Jurkat, Clone E6-1 (cell line): Measurements from ENCODE around the gene CDK6.
A peak's percentile ranks its signal among the peaks of the same experiment; 100 is the strongest.

ENCODE experiments used
- DNase-seq: peaks from one replicate; pipeline ENCODE4 v3.0.0-alpha.2; 2011; ENCODE audit warnings: low read depth, low spot score
- H3K4me3 ChIP-seq: 2 replicates; pipeline ENCODE4 v1.5.1; 2011; ENCODE audit warnings: mild to moderate bottlenecking, low read length, control low read depth, moderate library complexity

Gene CDK6

GRCh38 chr7:92702535-92702934 is 133.8 kb downstream of the CDK6 start:
- no peak overlapping the region for H3K4me3 ChIP-seq
- no peak for DNase-seq

GRCh38 chr7:92699966-92700514 is 136.3 kb downstream of the CDK6 start:
- DNase-seq: no peak
- H3K4me3 ChIP-seq: no peak overlapping the region

- H3K4me3 ChIP-seq: no peak overlapping the region
- no peak for DNase-seq
Observed at GRCh38 chr7:92699560-92699959, 136.8 kb downstream of the CDK6 start.

- H3K4me3 ChIP-seq: no peak overlapping the region
- no peak for DNase-seq
Observed at GRCh38 chr7:92698237-92698841, 138.0 kb downstream of the CDK6 start.

GRCh38 chr7:92697414-92697813 is 139.0 kb downstream of the CDK6 start:
- DNase-seq: no peak

GRCh38 chr7:92697012-92697411 is 139.4 kb downstream of the CDK6 start:
- H3K4me3 ChIP-seq: no peak overlapping the region

More at GRCh38 chr7:92697414-92697813, 139.0 kb downstream of the CDK6 start:
- H3K4me3 ChIP-seq: no peak overlapping the region

GRCh38 chr7:92696584-92696983 is 139.8 kb downstream of the CDK6 start:
- DNase-seq: no peak
- H3K4me3 ChIP-seq: no peak overlapping the region

More at GRCh38 chr7:92697012-92697411, 139.4 kb downstream of the CDK6 start:
- no peak for DNase-seq

GRCh38 chr7:92695308-92696261 is 140.8 kb downstream of the CDK6 start:
- DNase-seq: no peak
- peak overlapping the region; percentile 3; the same call in 1 of the 2 replicates for H3K4me3 ChIP-seq

- DNase-seq: no peak
- H3K4me3 ChIP-seq: no peak overlapping the region
Observed at GRCh38 chr7:92694211-92694610, 142.2 kb downstream of the CDK6 start.

GRCh38 chr7:92693519-92693918 is 142.9 kb downstream of the CDK6 start:
- H3K4me3 ChIP-seq: no peak overlapping the region
- no peak for DNase-seq

GRCh38 chr7:92691578-92691977 is 144.8 kb downstream of the CDK6 start:
- H3K4me3 ChIP-seq: no peak overlapping the region
- peak; percentile 92 for DNase-seq

- H3K4me3 ChIP-seq: no peak overlapping the region
- DNase-seq: peak; percentile 80
Observed at GRCh38 chr7:92685136-92686042, 151.0 kb downstream of the CDK6 start.

GRCh38 chr7:92684274-92684673 is 152.1 kb downstream of the CDK6 start:
- no peak for DNase-seq

GRCh38 chr7:92682903-92683539 is 153.4 kb downstream of the CDK6 start:
- peak; percentile 71 for DNase-seq
- no peak overlapping the region for H3K4me3 ChIP-seq

More at GRCh38 chr7:92684274-92684673, 152.1 kb downstream of the CDK6 start:
- no peak overlapping the region for H3K4me3 ChIP-seq

GRCh38 chr7:92682330-92682729 is 154.0 kb downstream of the CDK6 start:
- no peak for DNase-seq
- H3K4me3 ChIP-seq: no peak overlapping the region

- DNase-seq: no peak
- no peak overlapping the region for H3K4me3 ChIP-seq
Observed at GRCh38 chr7:92681633-92682032, 154.7 kb downstream of the CDK6 start.

GRCh38 chr7:92680442-92680841 is 155.9 kb downstream of the CDK6 start:
- DNase-seq: peak; percentile 68
- H3K4me3 ChIP-seq: no peak overlapping the region

- no peak for DNase-seq
- no peak overlapping the region for H3K4me3 ChIP-seq
Observed at GRCh38 chr7:92678291-92678920, 158.0 kb downstream of the CDK6 start.
